GM19351 (cell line): Measurements from ENCODE around the gene EVA1C.
"Not testable (repeated sequence)": the region's sequence is repeated elsewhere in the genome, so short reads cannot be mapped to it uniquely, and the experiment has no call there.

Experiments
- ATAC-seq: cut with Tn5 transposase; IDR thresholded peaks from one replicate; pipeline ENCODE4 v1.9.1; 2021; ENCODE audit warnings: mild to moderate bottlenecking, moderate library complexity; ENCODE audit not compliant: unreplicated experiment

EVA1C gene

GRCh38 chr21:32523988-32524719 lies 111.6 kb downstream of the EVA1C start:
- no peak for ATAC-seq

- no peak for ATAC-seq
These were observed 112.8 kb downstream of the EVA1C start for GRCh38 chr21:32525282-32525681.

DNA sequence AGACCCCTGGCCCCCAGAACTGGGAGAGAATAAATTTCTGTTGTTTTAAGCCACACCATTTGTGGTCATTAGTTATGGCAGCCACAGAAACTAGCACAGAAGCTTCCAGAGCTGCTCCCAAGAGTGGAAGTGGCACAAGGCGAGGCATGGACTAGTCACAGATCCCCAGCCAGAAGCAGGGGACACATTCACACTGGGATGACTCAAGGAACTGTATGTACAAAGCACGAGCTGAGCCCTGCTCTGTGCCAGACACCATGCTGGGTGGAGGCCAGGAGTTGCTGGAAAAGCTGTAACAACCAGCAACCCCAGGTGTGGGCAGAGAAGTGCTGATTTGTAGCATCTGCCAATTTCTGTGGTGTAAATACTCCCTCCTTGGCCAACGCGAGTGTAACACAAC lies 117.2 kb downstream of the EVA1C start:
- ATAC-seq: no peak

DNA sequence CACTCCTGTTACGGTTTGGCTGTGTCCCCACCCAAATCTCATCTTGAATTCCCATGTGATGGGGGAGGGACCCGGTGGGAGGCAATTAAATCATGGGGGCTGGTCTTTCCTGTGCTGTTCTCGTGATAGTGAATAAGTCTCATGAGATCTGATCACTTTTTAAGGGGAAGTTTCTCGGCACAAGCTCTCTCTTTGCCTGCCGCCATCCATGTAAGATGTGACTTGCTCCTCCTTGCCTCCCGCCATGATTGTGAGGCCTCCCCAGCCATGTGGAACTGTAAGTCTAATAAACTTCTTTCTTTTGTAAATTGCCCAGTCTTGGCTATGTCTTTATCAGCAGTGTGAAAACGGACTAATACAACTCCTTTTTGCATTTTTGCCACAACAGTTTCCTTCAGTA lies 118.3 kb downstream of the EVA1C start:
- not testable (repeated sequence) for ATAC-seq

DNA sequence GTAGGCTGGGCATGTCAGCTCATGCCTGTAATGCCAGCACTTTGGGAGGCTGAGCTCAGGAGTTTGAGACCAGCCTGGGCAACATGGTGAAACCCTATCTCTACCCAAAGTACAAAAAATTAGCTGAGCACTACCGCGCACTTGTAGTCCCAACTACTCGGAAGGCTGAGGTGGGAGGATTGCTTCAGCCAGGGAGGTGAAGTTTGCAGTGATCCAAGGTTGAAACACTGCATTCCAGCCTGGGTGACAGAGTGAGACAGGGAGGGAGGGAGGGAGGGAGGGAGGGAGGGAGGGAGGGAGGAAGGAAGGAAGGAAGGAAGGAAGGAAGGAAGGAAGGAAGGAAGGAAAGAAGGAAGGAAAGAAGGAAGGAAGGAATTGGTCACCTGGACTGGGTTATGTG lies 119.1 kb downstream of the EVA1C start:
- ATAC-seq: not testable (repeated sequence)

DNA sequence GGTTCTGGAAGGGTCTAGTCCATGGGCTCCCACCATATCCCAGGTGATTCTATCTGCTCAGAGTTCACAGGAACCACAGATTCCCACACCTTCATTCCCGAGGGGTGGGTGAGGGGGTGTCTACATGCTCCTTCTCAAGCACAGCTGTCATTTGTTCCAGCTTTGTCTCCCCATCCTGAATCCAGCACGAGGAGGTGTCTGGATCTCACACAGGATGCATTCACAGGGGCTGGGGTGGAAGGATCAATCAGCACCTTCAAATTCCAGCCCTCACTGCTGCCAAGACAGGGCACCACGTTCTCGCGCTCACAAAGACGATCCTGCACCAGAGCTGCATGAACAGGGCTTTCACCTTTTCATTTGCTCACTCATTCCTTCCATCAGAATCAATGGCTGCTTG lies 120.1 kb downstream of the EVA1C start:
- no peak for ATAC-seq

- no peak for ATAC-seq
These were observed 120.5 kb downstream of the EVA1C start for GRCh38 chr21:32533053-32533452.

- no peak for ATAC-seq
These were observed 121.1 kb downstream of the EVA1C start for GRCh38 chr21:32533611-32534010.

DNA sequence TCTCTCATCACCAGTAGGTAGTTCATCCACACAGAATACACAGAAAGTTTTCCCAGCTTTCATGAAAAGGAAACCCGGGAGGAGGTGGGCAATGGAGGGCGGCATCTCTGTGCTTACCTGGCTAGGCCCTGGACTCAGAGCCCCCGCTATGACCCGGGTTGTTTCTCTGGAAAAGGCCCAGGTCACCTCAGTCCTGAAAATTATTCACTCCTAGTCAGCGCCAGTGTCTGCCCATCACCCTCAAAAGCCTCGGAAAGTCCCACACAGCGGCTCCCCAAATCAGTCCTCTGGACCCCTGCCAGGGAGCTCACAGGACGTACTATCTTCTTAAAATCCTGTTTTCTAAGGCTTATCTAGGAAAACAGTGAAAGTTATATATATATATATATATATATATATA lies 121.6 kb downstream of the EVA1C start:
- ATAC-seq: no peak

GRCh38 chr21:32535612-32536011 lies 123.1 kb downstream of the EVA1C start:
- ATAC-seq: no peak

- ATAC-seq: no peak
These were observed 125.0 kb downstream of the EVA1C start for GRCh38 chr21:32537569-32537881.

- no peak for ATAC-seq
These were observed 125.8 kb downstream of the EVA1C start for GRCh38 chr21:32538147-32538792.

GRCh38 chr21:32539378-32539777 lies 126.9 kb downstream of the EVA1C start:
- ATAC-seq: no peak

DNA sequence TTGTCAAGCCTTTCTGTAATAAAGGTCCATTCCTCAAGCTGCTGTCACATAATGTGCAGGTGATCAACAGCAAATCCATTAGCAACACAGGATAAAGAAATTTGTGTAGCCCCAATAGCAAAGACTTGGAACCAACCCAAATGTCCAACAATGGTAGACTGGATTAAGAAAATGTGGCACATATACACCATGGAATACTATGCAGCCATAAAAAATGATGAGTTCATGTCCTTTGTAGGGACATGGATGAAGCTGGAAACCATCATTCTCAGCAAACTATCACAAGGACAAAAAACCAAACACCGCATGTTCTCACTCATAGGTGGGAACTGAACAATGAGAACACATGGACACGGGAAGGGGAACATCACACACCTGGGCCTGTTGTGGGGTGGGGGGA lies 130.6 kb downstream of the EVA1C start:
- ATAC-seq: not testable (repeated sequence)

DNA sequence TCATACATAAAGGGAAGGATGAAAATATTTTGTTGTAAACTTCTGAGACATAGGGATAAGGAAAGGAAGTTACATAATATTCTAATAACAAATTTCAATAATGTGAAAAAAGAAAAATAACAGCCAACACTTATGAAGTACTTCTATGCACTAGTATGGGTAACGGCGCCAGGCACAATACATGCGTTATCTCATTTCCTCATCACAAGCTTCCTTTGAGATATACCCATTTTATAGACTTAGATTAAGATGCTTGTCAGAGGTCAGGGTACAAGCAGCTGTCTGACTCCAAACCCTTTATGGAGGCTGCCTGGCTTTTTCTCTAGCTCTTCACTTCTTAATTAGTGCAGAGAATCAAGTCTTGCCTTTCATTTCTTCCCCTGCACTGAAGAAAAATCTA lies 131.5 kb downstream of the EVA1C start:
- no peak for ATAC-seq

GRCh38 chr21:32544697-32545096 lies 132.2 kb downstream of the EVA1C start:
- no peak for ATAC-seq

DNA sequence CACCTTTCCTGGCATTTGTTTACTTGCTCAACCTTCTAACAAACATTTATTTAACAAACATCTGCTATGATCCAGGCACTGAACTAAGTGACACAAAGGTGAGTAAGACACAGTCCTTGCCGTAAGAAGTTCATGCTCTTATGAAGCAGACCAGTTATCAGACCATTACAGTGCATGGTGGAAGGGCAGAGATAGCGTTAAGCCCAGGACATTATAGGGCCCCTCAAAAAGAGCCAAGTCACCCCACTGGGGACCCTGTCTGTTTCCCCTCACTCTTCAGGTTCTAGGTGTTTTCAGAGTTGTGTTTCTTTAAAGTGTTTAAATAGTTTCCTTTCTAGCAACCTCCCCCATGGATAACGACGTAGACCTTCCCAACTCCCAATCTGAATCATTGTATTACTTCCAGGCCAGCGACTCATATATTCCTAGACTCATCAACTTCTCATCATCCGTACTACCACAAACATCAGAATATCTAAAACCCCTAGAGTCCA lies 133.5 kb downstream of the EVA1C start:
- ATAC-seq: no peak

GRCh38 chr21:32547018-32547417 lies 134.5 kb downstream of the EVA1C start:
- ATAC-seq: no peak

- no peak for ATAC-seq
These were observed 136.5 kb downstream of the EVA1C start for GRCh38 chr21:32548978-32549377.

DNA sequence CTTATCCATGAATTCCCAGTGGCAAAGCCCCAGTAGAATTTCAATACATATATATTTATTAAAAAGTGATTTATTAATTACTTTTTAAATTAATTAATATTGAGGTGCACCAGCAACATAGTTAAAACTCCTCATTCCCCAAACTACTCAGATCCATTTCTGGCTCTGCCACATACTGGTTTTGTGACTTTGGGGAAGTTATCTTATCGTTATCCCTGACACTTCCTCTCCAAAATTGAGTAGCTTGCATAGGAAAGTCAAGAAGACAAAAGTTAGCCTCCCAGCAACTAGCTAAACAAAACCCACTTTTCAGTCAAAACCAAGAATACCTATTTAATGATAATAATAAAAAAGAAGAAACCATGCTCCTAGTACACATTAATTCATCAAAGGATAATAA lies 136.9 kb downstream of the EVA1C start:
- ATAC-seq: no peak

DNA sequence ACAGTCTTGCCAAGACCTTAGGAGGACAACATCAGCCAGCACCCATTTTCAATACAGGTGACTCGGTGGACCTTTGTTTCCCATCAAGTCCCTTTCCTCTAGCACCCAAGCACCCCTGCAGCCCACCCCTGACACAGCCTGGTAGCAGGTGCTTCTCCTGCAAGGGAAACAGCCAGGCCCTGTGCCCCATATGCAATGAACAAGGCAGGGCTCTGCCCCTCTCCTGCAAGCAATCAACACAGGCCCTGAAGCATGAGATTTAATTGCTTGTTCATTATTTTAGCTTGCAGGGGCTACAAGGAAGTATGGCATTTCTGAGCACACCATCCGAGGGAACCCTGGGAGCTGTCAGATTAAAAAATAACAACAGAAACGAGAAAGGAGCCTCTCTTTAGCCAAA lies 137.4 kb downstream of the EVA1C start:
- no peak for ATAC-seq

DNA sequence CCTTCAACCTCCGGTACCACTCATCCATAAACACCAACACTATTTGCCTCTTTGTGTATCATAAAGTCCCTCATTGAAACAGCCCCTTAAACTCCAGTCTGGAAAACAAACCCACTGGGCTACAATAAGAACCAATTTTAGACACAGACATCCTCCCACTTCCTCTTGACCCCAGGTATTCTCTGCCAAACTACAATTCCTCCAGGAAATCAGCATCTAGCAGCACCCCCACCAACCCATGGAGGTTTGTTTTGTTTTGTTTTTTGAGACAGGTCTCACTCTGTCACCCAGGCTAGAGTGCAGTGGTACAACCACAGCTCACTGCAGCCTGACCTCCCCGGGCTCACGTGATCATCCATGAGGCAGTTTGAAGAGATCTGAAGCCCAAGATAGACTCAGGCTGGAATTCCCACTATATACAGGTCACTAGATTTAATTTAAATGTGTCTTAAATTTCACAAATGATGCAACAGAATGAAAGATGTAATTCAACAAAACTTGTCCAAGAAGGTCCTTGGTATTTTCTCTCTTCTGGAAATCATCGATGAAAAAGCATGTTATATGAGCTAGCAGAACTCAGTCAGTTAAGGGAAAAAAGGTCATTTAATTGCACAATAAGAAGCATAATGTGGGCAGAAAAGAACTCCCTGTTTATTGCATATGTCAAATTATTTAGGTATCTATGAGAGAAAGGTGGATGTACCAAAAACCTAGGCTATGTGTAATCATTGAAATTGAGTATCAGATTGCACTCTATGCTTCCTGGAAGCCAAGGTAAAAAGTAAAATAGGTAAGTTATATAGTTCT lies 142.5 kb downstream of the EVA1C start:
- ATAC-seq: no peak
